Measurements from ENCODE around the gene RABEP1.
"Not testable (repeated sequence)": the region's sequence is repeated elsewhere in the genome, so short reads cannot be mapped to it uniquely, and the experiment has no call there.

Gene RABEP1
- 68.7 to 183 (median 144) reads per million in 18 experiments for total RNA-seq

GRCh38 chr17:5281814-5282641 is at the start of gene RABEP1:
TSS of gene RABEP1 (plus strand) at chr17:5282284. CDS start at chr17:5282487, 203 bp downstream.
- DNase-seq = peak; percentile 88 to 92

DNA sequence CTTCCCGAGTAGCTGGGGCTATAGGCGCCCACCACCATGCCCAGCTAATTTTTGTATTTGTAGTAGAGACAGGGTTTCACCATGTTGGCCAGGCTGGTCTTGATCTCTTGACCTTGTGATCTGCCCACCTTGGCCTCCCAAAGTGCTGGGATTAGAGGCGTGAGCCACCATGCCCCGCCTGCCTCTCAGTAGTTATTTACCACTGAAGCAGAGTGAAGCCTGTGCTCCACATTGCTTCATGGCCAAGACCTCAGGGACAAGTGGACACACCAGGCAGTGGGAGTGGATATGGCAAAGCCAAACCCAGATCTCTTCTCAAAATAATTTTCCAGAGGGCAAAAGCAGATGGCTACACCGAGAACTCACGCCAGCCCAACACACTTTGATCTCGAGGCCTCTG is 48.6 kb upstream of the RABEP1 start:
- not testable (repeated sequence) for DNase-seq

GRCh38 chr17:5234645-5235576 is 47.2 kb upstream of the RABEP1 start, which contains the start of gene SCIMP:
TSS of gene SCIMP (minus strand) at chr17:5234860. CDS start at chr17:5234755, 105 bp downstream.
- peak; percentile 91 to 96 for DNase-seq

DNA sequence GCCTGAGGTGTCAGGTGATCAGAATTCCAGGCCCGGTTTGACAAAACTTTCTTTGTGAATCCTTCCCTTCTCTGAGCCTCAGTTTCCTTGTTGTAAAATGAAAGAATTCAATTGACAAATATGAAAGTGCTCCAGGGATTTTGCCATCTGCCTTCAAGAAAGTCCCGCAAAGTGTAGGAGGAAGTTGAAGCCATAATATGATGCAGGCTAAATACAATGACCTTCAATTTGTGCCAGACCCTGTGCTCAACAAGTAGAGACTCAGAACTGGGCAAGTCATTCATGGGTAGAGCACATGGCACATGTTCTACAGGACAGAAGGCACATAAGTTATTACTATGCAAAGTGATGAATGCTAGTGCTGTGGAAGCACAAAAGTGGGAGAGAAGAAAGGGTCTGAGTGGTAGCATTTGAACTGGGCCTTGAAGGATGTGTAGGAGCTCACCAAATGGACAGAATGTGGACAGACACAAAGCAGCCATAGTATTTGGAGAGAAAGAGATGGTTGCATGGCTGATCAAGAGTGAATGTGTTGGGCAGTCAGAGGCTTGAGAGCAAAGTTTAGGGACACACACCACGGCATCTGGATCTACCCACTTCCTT is 45.0 kb upstream of the RABEP1 start:
- DNase-seq = no peak

- DNase-seq = peak; percentile 85 to 86
These were observed 44.5 kb upstream of the RABEP1 start for GRCh38 chr17:5237541-5238016.

DNA sequence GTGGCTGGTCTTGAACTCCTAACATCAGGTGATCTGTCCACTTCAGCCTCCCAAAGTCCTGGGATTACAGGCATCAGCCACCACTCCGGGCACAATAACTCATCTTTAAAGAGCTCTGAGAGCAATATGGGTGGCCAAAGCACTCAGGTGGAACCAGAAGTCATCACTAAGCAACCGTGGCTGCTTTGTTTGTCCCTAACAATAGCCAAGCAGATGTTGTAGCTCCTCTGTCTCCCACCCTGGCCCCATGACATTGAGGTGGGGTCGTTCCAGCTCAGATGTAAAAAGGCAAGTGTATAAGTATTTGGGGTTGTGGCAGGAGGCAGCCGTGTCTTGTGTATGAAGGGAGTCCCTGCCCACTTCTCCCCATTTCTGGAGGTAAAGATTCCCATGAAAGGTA is 43.8 kb upstream of the RABEP1 start:
- no peak for DNase-seq

DNA sequence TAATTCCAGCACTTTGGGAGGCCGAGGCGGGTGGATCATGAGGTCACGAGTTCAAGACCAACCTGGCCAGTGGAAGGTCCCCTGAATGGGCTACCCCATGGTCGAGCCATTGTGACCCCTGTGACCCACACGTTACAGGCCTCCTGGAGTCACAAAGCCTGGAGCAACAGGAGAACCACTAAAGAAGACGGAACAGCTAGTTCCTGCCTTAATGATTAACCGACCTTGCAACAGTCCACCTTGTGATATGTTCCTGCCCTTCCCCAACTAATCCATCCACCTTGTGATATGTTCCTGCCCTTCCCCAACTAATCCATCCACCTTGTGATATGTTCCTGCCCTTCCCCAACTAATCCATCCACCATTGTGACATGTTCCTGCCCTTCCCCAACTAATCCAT is 42.3 kb upstream of the RABEP1 start:
- DNase-seq = not testable (repeated sequence)

- no peak for DNase-seq
These were observed 40.0 kb upstream of the RABEP1 start for GRCh38 chr17:5241861-5242671.

- no peak for DNase-seq
These were observed 34.5 kb upstream of the RABEP1 start for GRCh38 chr17:5247621-5248020.

DNA sequence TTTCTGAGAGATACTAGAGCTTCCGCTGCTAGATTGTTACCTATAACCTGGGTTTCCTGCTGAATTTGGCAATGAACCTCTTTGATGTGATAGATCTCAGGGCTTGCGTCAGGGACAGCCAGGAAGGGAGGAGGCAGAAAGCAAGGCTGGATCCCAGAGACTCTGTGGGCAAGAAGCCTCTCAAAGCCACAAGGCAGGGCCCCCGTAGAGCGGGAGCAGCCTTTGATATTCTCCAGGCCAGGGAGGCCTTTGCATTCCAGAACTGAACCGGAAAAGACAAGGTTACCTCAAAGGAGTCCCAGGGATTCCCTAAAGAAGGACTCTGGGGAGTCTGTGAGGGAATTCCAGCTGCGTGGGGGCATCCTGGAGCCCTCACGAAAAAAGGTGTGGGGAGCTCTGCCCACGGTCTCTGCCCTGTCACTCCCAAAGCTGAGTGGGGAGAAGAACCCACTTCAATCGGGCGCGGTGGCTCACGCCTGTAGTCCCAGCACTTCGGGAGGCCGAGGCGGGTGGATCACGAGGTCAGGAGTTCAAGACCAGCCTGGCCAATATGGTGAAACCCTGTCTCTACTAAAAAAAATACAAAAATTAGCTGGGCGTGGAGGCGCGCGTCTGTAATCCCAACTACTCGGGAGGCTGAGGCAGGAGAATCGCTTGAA is 33.1 kb upstream of the RABEP1 start:
- no peak for DNase-seq

DNA sequence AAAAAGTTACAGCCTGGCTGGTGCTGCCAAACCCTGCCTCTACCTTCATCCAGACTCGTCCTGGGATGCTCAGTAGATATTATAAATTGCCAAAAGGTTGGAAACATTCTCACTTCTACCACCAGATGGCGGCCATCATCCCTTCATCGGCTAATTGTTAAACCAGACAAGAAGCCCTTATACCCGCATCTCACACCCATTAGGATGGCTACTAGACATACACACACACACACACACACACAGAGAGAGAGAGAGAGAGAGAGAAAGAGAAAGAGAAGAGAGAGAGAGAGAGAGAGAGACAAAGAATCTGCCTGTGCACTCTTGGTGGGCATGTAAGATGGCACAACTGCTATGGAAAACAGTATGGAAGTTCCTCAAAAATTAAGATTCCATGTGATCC is 32.5 kb upstream of the RABEP1 start:
- peak; percentile 72 for DNase-seq

DNA sequence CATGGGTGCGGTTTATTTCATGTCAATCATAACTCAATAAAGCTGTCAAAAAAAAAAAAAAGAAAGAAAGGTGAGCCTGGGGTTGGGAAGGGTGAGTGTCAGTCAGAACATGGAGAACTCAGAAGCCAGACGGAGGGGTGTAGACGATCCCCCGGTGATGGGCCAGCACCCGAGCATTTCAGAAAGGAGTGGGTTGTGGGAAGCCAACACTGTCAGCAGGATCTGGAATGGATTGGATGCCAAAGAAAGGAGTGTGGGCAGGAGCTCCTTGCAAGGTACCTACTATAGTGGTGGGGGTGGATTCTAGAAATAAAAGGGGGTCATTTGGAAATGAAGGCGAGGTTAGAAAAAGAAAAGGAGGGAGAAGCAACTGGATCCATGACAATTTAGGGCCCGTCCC is 27.7 kb upstream of the RABEP1 start:
- DNase-seq = no peak

- DNase-seq = peak in 1 of 2 donors; percentile 31
These were observed 27.1 kb upstream of the RABEP1 start for GRCh38 chr17:5254903-5255521.

GRCh38 chr17:5257124-5257523 is 25.0 kb upstream of the RABEP1 start:
- no peak for DNase-seq

- no peak for DNase-seq
These were observed 21.5 kb upstream of the RABEP1 start for GRCh38 chr17:5260542-5260941.

DNA sequence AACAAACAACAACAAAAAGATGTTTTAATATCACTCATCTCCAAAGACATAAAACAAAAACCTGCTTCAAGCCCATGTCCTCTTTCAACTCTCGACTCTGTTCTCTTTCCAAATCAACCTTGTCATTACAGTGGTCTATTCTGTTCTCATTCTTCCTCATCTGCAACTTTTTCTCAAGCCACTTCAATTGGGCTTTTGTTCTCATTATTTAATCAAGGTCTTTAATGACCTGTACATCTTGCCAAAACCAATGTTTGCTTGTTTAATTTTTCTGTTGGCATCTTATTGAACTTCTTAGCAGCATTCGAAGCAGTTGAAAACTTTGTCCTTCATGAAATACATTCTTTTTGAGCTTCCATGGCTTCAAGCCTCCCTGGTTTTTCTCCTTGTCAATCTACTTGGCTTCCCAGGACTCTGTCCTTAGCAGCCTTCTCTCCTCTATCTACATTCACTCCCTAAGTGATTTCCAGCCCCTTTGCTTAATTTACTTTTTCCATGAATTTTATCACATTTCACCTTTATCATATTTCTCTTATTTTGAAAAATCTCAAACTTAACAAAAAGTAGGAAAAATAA is 19.6 kb upstream of the RABEP1 start:
- DNase-seq = no peak

DNA sequence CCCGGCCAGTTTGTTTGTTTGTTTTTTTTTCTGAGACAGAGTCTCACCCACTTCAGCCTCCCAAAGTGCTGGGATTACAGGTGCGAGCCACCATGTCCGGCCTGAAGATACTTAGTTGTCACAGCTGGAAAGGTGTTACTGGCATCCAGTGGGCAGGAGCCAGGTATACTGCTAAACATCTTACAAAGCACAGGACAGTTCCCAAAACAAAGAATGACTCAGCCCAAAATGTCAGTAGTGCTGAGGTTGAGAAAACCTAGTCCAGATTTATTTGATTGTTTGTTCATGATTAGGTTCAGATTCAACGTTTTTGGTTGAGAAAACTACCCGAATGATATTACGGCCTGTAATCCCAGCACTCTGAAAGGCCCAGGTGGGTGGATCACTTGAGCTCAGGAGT is 18.6 kb upstream of the RABEP1 start:
- DNase-seq = no peak

GRCh38 chr17:5264893-5265292 is 17.2 kb upstream of the RABEP1 start:
- DNase-seq = no peak

DNA sequence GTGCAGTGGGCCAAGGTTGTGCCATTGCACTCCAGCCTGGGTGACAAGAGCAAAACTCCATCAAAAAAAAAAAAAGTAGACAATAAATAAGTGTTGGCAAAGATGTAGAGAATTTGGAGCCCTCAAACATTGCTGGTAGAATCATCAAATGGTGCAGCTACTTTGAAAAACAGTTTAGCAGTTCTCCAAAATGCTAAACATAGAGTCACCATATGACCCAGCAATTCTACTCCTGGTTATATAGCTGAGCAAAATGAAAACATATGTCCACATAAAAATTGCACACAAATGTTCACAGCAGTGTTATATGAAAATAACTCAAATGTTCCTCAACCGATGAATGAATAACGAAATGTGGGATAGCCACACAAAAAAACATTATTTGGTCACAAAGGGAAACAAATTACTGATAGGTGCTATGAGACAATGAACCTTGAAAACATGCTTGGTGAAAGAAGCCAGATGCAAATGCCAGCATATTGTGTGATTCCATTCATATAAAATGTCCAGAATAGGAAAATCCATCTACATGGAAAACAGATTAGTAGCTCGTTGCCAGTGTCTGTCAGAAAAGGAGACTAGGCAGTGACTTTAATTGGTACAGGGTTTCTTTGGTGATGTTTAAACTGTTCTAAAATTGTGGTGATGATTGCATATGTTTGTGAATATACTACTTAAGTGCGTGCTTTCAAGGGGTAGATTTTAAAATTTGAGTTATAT is 12.7 kb upstream of the RABEP1 start:
- DNase-seq = no peak

- DNase-seq = no peak
These were observed 9.8 kb upstream of the RABEP1 start for GRCh38 chr17:5272322-5272721.

All from inflammatory macrophage (primary cell).